Hepatocyte (in vitro differentiated cells): Measurements from ENCODE around the gene PITPNB. TPM values are rescaled to one million over a fixed set of nuclear protein-coding genes. Genes with fewer than 3 reads are reported as not detected.

ENCODE experiments used
- DNase-seq: peaks from one replicate; pipeline ENCODE4 v3.0.0-alpha.2; 2016; ENCODE audit warnings: low spot score
- H2AFZ ChIP-seq: fragments of 200-600 bp; sonication (generic); 2 replicates; pipeline ENCODE4 v1.6.0; 2016; ENCODE audit warnings: antibody characterized with exemption, mild to moderate bottlenecking
- H3K27ac ChIP-seq: fragments of 200-600 bp; sonication (generic); 2 replicates; pipeline ENCODE4 v1.5.1; 2016; ENCODE audit warnings: mild to moderate bottlenecking
- H3K27me3 ChIP-seq: fragments of 200-600 bp; sonication (generic); 2 replicates; pipeline ENCODE4 v1.6.1; 2016
- H3K36me3 ChIP-seq: fragments of 200-600 bp; sonication (generic); replicated peaks from 2 replicates; pipeline ENCODE4 v1.5.1; 2016; ENCODE audit warnings: low read depth; ENCODE audit not compliant: insufficient read depth
- H3K4me1 ChIP-seq: fragments of 200-600 bp; sonication (generic); 2 replicates; pipeline ENCODE4 v1.5.1; 2016; ENCODE audit warnings: mild to moderate bottlenecking, moderate library complexity; ENCODE audit not compliant: insufficient read depth
- H3K4me2 ChIP-seq: fragments of 200-600 bp; sonication (generic); 2 replicates; pipeline ENCODE4 v1.6.0; 2016
- H3K4me3 ChIP-seq: fragments of 200-600 bp; sonication (generic); 2 replicates; pipeline ENCODE4 v1.5.1; 2016; ENCODE audit warnings: mild to moderate bottlenecking
- H3K79me2 ChIP-seq: fragments of 200-600 bp; sonication (generic); 2 replicates; pipeline ENCODE4 v1.6.0; 2017; ENCODE audit warnings: mild to moderate bottlenecking
- H3K9me2 ChIP-seq: fragments of 200-600 bp; sonication (generic); replicated peaks from 2 replicates; pipeline ENCODE4 v1.6.0; 2017; ENCODE audit warnings: mild to moderate bottlenecking; ENCODE audit not compliant: insufficient read depth
- H3K9me3 ChIP-seq: fragments of 200-600 bp; sonication (generic); 2 replicates; pipeline ENCODE4 v1.5.1; 2016; ENCODE audit warnings: low read depth, mild to moderate bottlenecking
- H4K20me1 ChIP-seq: fragments of 200-600 bp; sonication (generic); 2 replicates; pipeline ENCODE4 v1.6.0; 2016; ENCODE audit warnings: mild to moderate bottlenecking; ENCODE audit not compliant: insufficient read depth, poor library complexity, severe bottlenecking
- EZH2 ChIP-seq: fragments of 200-600 bp; sonication (generic); IDR thresholded peaks from 2 replicates; pipeline ENCODE4 v1.6.1; 2016; ENCODE audit warnings: antibody characterized with exemption, mild to moderate bottlenecking, borderline replicate concordance
- EZH2phosphoT487 ChIP-seq: fragments of 200-600 bp; sonication (generic); IDR thresholded peaks from one replicate; pipeline ENCODE4 v1.6.1; 2018; ENCODE audit warnings: antibody characterized with exemption, mild to moderate bottlenecking, low read depth, moderate library complexity; ENCODE audit not compliant: unreplicated experiment, severe bottlenecking
- WGBS: methylation state at CpG from one replicate; pipeline ENCODE4 v1.1.6; 2016; ENCODE audit warnings: low lambda C conversion rate; ENCODE audit errors: missing lambda C conversion rate; 5-methylcytosine and 5-hydroxymethylcytosine counted together
- polyA plus RNA-seq: library from polyadenylated mRNA; unstranded; fragments of >200 nt; fragmentation: Nextera tagmentation; extraction: Ambion mirVana; gene quantifications from 2 replicates; pipeline ENCODE4 v1.2.1, GENCODE V29; 2016
- total RNA-seq: library from RNA; depleted of rRNA; stranded (reverse); fragments of >200 nt; gene quantifications from 2 replicates; pipeline ENCODE4 v1.2.3, GENCODE V29; 2014
- TF ChIP-seq, protein P1 (sequence below): fragments of 200-600 bp; sonication (generic); IDR thresholded peaks from 2 replicates; pipeline ENCODE4 v1.5.1; 2016; ENCODE audit warnings: antibody characterized with exemption, mild to moderate bottlenecking; ENCODE audit not compliant: poor library complexity

PITPNB gene
- total and polyA plus RNA-seq, 2 experiments from 2014 or later: 38.7 to 49.3 TPM

DNA sequence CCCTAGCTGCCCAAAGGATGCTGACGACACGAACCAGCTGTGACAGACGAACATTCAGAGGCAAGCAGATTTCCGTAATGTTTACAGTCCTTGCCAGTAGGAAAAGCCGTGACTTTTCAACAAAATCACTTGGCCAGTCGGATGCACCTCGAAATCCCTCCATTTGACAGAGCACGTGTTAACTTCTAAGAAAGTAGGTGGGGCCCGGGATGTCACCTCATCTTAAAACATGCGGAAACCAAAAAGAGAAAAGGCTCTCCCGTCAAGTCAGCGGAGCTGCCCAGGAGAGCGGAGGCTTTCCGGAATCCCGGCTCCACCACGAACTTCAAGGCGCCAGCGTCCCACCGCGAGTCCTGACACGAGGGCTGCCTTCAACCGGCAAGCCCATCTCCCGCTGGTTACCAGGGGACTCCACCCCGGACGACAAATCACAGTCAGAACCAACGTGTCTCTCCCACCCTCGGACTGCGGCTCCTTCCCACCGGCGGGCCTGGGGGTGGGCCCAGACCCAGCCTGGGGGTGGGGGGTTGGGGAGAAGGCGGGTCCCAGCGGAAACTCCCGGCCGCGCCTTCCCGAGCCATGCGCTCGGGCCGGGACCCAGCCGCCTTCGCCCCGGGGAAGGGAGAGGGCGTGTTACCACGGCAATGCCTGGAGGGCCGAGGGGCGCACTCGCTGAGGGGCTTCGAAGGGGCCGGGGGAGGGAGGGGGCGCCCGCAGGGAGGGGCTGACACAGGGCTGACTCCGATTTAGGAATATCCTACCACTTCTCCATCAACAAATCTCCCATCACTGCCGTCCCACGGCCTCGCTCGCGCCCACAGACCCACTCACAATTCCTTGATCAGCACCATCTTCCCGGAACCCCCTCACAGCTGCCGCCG, 475 bp downstream of the PITPNB start:
- Histone ChIP-seq H3K27ac (peak overlapping the region; percentile 93), H3K27me3 (no peaks in the 10 kb centered on the region), H3K36me3 (no peaks in the 10 kb centered on the region), H3K4me2 (peak overlapping the region; percentile 89), H3K4me1 (peaks cover 40% of the 10 kb centered on the region), H3K9me3 (no peaks in the 10 kb centered on the region), H3K4me3 (peak overlapping the region; percentile 63), H3K79me2 (peaks cover 78% of the 10 kb centered on the region), H2AFZ (peak overlapping the region; percentile 54), H3K9me2 (no peaks in the 10 kb centered on the region), H4K20me1 (peaks cover 50% of the 10 kb centered on the region)
- peak; percentile 77 for DNase-seq
- WGBS: under 1% methylated on average over 33 of the region's 60 CpGs
- TF ChIP-seq EZH2phosphoT487: no peak
- no peak for TF ChIP-seq EZH2
- TF ChIP-seq, protein P1, sequence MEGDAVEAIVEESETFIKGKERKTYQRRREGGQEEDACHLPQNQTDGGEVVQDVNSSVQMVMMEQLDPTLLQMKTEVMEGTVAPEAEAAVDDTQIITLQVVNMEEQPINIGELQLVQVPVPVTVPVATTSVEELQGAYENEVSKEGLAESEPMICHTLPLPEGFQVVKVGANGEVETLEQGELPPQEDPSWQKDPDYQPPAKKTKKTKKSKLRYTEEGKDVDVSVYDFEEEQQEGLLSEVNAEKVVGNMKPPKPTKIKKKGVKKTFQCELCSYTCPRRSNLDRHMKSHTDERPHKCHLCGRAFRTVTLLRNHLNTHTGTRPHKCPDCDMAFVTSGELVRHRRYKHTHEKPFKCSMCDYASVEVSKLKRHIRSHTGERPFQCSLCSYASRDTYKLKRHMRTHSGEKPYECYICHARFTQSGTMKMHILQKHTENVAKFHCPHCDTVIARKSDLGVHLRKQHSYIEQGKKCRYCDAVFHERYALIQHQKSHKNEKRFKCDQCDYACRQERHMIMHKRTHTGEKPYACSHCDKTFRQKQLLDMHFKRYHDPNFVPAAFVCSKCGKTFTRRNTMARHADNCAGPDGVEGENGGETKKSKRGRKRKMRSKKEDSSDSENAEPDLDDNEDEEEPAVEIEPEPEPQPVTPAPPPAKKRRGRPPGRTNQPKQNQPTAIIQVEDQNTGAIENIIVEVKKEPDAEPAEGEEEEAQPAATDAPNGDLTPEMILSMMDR: no peak

DNA sequence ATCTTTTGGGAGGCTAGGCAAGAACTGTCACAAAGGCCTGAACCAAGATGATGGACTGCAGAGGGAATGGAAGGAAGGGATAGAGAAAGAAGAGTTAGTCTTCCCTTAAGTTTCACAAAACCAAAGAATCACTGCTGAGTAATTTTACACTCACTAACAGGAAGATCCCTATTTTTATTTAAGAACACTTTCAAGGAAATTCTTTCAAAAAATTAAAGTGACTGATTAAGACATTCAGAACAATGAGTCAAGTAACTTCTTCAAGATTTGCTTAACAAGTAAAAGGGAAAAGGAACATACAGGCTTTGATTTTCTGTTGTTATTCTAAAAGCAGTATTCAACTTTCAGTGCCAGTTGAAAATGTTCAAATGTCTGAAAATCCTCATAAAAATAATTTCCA, 3.1 kb downstream of the PITPNB start:
- Histone ChIP-seq H3K9me2 (no peaks in the 10 kb centered on the region), H3K36me3 (no peaks in the 10 kb centered on the region), H3K4me1 (peaks cover 52% of the 10 kb centered on the region), H4K20me1 (peaks cover 71% of the 10 kb centered on the region), H3K79me2 (peaks cover 71% of the 10 kb centered on the region), H2AFZ (no peak overlapping the region), H3K4me2 (no peak overlapping the region), H3K9me3 (no peaks in the 10 kb centered on the region), H3K27ac (no peak overlapping the region), H3K27me3 (no peaks in the 10 kb centered on the region), H3K4me3 (no peak overlapping the region)
- no peak for DNase-seq
- TF ChIP-seq EZH2: no peak
- TF ChIP-seq, protein P1: no peak
- no peak for TF ChIP-seq EZH2phosphoT487

DNA sequence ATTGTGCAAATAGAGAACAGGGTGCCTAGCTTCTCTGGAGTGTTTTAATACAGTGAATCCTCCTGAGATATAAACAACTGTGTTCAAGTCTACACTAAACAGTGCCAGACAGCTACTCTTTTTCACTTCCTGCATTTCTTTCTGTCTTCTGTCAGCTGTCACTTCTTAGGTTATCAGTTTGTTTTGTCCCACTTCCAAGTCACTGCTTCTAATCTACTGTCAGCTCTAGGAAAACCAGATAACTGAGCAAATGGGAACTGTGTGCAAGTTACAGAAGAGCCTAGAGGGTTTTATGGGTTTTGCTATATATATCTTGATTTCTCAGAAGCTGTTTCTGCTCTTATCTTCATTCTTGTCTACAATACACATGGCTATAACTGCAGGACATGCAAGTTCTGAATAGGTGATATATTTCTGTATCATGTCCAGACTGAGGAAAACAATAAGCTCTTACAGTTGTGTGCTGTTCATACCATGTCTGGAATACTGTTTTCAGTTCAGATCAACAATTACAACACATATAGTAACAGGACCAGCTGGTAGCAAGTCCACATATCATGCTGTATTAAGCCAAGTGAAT, 5.8 kb downstream of the PITPNB start:
- Histone ChIP-seq H3K9me2 (no peaks in the 10 kb centered on the region), H3K4me3 (no peak overlapping the region), H2AFZ (no peak overlapping the region), H3K9me3 (no peaks in the 10 kb centered on the region), H4K20me1 (peaks cover 70% of the 10 kb centered on the region), H3K36me3 (no peaks in the 10 kb centered on the region), H3K27me3 (no peaks in the 10 kb centered on the region), H3K4me2 (peak overlapping the region; percentile 60), H3K79me2 (peaks cover 84% of the 10 kb centered on the region), H3K4me1 (peaks cover 43% of the 10 kb centered on the region), H3K27ac (peak overlapping the region; percentile 2)
- no peak for TF ChIP-seq EZH2
- TF ChIP-seq, protein P1: no peak
- TF ChIP-seq EZH2phosphoT487: no peak
- peak; percentile 16 for DNase-seq
